HG02981 (cell line): ENCODE results near the gene PALD1.

Source experiments
- ATAC-seq: cut with Tn5 transposase; IDR thresholded peaks from one replicate; pipeline ENCODE4 v1.9.1; 2021; ENCODE audit warnings: mild to moderate bottlenecking, moderate library complexity; ENCODE audit not compliant: unreplicated experiment

The PALD1 gene

DNA sequence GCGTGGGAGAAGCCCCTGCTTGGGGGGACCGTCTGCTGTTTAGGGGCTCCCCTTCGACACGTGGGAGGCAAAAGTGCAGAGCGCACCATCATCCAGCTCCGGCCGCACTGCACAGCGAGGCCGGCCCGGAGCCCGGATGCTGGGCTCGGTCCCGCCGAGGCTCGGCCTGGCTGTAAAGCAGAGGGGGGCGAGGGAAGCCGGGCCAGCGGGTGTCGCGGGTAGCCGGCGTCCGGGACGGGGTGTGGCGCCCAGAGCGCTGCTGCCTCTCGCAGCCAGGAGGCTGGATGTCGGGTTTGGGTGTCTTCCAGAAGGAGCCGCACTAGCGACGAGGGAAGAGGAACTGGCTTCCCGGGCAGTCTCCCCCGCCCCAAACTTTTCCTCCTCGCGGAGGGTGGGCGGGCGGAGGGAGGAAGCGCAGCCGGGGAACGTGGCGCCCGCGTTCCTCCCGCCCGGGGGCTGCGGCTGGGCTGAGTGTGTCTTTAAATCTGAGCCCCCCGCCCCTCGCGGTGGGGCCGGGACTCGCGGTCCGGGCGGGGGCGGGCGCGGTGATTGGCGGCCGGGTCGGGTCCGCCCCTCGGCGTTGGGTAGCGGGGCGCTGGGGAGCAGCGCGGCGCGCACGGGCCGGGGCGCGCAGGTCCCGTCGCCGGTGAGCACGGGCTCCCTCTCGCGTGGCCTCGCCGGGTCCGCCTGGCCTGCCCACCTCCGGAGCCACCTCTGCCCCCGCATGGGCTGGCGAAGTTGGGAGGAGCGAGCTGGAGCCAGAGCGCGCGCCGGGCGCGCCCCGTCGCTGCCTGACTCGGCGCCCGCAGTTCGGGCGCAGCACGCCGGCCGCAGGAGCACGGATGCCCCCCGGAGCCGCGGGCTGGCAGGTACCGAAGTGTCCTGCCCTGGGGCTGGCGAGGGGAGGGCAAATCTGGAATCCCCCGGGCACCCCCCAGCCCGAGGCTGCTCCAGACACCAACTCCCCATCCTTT, at the start of gene PALD1:
Gene PALD1, plus strand, starts transcription at position 577 of the 974 bp plus-strand sequence. CDS start 47,185 bp downstream, outside the sequence.
- ATAC-seq, result peak; percentile 36

- ATAC-seq, result no peak
Observed at GRCh38 chr10:70430493-70431445, 47.8 kb upstream of the PALD1 start.

GRCh38 chr10:70432101-70432500, 46.5 kb upstream of the PALD1 start:
- ATAC-seq, result no peak

GRCh38 chr10:70432561-70433263, 45.9 kb upstream of the PALD1 start:
- ATAC-seq, result no peak

DNA sequence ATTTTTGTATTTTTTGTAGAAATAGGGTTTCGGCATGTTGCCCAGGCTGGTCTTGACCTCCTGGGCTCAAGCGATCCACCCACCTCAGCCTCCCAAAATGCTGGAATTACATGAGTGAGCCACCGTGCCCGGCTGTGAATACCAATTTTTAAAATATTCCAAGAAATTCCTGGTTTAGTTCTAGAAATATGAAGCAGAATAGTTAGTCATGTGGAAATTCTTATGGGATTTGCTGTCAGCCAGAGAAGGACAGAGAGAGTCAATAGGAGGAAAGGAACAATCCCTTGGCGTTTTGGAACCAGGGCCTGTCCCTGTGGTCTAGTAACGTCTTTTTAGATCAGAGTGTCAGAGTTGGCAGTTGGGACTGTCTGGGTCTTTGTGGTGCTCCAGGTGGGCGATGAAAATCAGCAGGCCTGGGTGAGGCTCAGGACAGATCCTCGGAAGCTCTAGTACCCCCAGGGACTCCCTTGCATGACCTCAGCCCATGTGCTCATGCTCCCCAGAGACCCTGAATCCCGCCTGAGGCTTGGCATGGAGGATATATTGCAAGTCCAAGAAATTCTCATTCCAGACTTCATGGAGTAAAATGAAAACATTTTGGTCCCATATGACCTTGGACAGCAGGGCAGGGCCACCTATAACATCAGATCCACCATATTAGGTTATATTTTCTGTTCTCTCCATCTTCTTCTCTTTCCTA, 44.8 kb upstream of the PALD1 start:
- ATAC-seq, result no peak

GRCh38 chr10:70435241-70436085, 43.1 kb upstream of the PALD1 start:
- ATAC-seq, result no peak

- no peak for ATAC-seq
Observed at GRCh38 chr10:70437721-70438120, 40.8 kb upstream of the PALD1 start.

DNA sequence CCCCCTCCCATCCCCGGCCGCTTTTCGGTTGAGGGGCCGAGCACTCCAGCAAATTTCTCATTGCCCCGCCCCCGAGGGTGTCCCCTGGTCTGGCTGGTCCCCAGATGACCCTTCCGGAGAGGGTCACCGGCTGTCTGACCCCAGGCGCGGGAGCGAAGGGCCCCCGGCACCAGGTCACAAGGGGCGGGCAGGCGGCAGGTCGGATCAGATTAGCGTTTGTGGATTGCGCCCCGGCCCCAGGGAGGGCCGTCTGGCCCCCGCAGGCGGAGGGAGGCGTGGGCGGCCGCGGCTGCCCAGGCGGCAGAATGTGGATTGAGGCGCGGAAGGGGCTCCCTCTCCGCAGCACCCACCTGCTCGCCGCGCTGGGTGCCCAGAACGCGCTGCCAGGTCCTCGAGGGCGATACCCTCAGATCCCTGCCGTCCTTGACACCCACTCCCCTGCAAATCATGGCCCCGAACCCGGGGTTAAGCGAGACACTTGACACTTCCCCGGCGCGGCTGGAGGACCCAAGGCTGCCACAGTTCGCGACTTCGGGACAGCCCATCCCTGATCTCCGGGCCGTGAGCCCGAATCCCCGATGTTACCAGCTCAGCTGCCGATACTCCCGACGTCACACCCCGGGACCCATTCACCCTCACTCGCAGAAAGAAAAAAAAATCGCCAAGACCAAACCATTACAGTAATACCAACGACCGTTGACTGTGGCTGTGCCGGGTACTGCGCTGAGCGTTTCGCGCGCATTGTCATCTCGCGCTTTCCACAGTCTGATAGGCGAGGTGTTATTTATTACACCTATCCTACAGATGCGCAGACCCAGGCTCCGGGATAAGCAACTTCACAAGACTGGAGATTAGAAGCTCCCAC, 38.0 kb upstream of the PALD1 start:
- no peak for ATAC-seq

GRCh38 chr10:70441161-70441894, 37.2 kb upstream of the PALD1 start, which contains the start of gene NODAL:
NODAL (minus strand) TSS chr10:70441681; CDS start chr10:70441667, 14 bp downstream.
- no peak for ATAC-seq

DNA sequence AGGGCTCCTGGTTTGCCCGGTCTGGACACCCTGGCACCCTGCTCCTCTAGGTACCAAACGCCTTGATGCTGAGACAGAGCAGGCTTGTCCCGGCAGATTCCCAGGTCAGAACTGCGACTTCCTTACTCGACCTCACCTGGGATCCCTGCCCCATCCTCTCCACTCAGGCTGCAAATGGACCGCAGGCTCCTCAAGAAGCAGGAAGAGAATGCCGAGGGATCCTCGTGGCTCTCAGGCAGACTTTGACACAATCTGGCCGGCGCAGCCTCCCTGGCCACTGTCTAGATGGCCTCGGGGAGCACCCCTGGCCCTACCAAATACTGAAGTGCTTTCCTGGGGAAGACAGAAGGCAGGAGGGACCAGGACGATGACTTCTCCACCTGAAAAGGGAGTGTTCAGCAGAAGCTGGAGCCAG, 36.7 kb upstream of the PALD1 start:
- ATAC-seq, result no peak

DNA sequence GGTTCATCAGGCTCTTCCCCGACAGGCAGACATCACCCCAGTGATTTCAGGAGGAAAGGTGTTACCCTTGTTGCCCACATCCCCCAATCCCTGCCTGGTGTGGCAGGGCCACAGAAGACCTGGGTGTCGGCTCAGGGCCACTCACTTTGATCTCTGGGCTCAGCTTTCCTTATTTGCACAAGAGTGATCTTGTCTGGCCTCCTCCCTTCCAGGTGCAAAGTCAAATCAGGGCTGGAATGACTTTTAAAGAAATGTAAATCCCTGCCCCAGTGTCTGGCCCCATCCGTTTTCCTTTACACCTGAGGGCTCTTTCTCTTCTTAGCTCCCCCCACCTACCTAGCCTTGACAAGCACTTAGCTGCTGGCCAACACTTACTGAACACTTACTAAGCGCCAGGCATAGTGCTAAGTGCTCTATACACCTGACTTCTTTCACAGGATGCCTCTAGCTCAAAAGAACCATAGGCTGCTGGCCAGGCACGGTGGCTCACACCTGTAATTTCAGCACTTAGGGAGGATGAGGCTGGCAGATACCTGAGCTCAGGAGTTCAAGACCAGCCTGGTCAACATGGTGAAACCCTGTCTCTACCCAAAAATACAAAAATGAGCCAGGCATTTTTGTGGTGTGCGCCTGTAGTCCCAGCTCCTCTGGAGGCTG, 36.1 kb upstream of the PALD1 start:
- ATAC-seq, result no peak

DNA sequence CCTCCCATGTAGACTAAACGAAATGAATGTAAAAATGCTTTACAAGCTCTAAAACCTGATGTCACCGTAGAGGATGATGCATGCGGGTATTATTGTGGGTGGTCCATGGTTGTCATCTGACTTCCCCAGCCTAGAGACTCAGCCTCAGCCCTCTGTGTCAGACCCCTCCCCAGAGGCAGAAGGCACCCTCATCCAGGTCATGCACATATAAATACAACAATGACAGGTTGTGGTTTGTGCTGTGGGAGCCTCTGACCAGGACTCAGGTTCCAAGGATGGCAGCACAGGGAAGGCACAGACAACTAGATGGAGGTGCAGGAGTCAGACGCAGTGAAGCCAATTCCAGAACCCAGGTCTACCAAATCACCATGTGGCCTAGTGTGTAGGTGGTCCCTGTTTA, 33.8 kb upstream of the PALD1 start:
- no peak for ATAC-seq

GRCh38 chr10:70445718-70446657, 32.6 kb upstream of the PALD1 start:
- ATAC-seq, result no peak

- no peak for ATAC-seq
Observed at GRCh38 chr10:70448236-70448635, 30.3 kb upstream of the PALD1 start.

DNA sequence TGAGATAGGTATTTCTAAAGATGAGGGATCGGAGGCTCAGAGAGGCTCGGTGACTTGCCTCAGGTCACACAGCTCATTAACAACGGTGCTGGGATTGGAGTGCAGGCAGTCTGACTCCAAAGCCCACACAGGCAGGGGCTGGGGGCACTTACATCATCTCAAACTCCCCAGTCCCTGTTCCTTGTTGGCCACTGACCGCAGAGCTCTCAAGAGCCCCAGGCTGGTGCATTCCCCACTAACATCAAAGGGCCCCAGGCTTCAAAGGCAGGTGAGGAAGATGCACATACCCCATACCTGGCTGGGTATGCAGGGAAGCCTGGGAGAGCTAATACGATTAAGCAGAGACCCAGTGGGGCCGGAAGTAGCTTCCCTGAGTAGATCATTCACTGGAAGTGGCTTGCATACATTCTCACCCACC, 23.3 kb upstream of the PALD1 start:
- no peak for ATAC-seq

DNA sequence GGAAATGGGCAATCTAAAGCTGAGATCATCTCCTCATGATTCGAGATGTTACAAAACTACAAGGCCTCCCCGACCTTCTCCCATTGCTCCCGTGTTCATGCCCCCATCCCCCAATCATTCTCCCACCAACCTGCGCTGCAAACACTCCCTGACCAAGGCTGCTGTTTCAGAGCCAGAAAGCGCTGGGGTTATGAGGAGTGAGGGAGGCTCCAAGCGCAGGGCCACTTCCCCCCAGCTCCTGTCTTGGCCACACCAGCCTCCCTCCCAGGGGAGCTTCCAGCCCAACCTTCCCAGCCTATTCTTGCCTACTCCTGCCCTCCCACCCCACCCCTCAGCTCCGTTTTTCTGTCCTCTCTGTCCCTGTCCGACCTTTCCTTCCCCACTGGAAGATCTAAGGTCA, 22.4 kb upstream of the PALD1 start:
- no peak for ATAC-seq
